CD4-positive, alpha-beta T cell treated with Interleukin-6 for 4 hours (primary cell): ENCODE results near the gene RANBP9.
A peak's percentile ranks its signal among the peaks of the same experiment; 100 is the strongest.

Experiments
- DNase-seq: peaks from one replicate; pipeline ENCODE4 v3.0.0-alpha.2; 2020; ENCODE audit warnings: mixed read lengths

The RANBP9 gene

GRCh38 chr6:13677878-13678254 lies 33.8 kb downstream of the RANBP9 start:
- DNase-seq = no peak

- DNase-seq = no peak
These were observed 35.0 kb downstream of the RANBP9 start for GRCh38 chr6:13676551-13677156.

- DNase-seq = no peak
These were observed 37.0 kb downstream of the RANBP9 start for GRCh38 chr6:13674533-13675190.

GRCh38 chr6:13673825-13674444 lies 37.7 kb downstream of the RANBP9 start:
- DNase-seq = no peak

- DNase-seq = no peak
These were observed 38.3 kb downstream of the RANBP9 start for GRCh38 chr6:13673368-13673767.

- DNase-seq = no peak
These were observed 38.7 kb downstream of the RANBP9 start for GRCh38 chr6:13672904-13673303.

DNA sequence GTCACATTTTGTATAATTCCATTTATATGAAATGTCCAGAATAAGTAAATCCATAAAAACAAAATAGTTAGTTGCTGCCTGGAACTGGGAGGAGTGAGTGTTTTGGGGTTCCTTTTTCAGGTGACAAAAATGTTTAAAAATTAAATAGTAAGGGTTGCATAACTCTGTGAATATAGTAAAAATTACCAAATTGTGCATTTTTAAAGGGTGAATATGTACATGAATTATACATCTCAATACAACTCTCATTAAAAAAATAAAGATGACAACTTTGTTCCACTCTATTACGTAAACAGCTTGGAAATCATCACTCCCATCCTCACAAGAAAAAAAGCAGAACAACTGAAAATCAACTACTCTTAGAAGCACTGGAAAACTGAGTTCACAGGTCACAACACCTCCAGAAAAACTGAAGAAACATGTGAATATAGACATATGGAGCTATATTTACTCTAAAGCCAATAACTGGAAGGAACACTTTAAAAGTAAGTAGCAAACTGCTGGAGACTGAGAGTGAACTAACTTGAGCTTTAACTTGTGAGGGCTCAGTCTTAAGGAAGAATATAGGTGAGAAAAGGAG lies 40.0 kb downstream of the RANBP9 start:
- no peak for DNase-seq

DNA sequence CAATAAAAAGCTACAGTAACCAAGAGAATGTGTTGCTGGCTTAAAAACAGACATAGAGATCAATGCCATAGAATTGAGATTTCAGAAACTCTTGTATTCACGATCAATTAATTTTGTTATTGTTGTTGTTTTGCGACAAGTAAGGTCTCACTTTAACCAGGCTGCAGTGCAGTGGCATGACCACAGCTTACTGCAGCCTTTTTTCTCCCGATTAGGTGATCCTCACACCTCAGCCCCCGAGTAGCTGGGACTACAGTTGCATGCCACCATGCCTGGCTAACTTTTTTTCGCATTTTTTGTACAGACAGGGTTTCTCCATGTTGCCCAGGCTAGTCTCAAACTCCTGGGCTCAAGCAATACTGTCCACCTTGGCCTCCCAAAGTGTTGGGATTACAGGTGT lies 42.2 kb downstream of the RANBP9 start:
- DNase-seq = no peak

GRCh38 chr6:13668291-13668928 lies 43.2 kb downstream of the RANBP9 start:
- no peak for DNase-seq

- no peak for DNase-seq
These were observed 44.0 kb downstream of the RANBP9 start for GRCh38 chr6:13667655-13668054.

GRCh38 chr6:13666194-13667105 lies 45.2 kb downstream of the RANBP9 start:
- peak; percentile 9 for DNase-seq

DNA sequence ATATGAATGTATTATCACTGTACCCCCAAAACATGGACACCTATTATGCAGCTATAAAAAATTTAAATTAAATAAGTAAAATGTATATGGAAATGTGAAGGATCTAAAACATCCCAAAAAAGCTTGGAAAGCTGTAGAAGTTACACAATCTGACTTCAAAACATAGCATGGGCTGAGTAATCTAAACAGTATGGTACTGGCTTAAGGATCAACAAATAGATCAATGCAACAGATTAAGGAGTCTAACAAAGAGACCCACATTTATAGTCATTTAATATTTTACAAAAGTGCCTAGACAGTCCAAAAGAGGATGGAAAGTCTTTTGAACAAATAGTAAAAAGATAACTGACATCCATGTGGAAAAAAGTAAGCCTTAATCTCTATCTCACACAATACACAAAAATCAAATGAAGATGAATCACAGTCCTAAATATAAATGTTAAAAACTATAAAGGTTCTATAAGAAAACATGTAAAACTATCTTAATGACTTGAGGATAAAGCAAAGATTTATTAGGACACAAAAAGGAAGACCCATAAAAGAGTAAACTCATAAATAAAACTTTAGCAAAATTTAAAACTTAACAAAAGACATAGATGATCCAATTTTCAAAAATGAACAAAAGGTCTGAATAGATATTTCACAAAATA lies 46.8 kb downstream of the RANBP9 start:
- DNase-seq = no peak

GRCh38 chr6:13663986-13664385 lies 47.6 kb downstream of the RANBP9 start:
- DNase-seq = no peak

DNA sequence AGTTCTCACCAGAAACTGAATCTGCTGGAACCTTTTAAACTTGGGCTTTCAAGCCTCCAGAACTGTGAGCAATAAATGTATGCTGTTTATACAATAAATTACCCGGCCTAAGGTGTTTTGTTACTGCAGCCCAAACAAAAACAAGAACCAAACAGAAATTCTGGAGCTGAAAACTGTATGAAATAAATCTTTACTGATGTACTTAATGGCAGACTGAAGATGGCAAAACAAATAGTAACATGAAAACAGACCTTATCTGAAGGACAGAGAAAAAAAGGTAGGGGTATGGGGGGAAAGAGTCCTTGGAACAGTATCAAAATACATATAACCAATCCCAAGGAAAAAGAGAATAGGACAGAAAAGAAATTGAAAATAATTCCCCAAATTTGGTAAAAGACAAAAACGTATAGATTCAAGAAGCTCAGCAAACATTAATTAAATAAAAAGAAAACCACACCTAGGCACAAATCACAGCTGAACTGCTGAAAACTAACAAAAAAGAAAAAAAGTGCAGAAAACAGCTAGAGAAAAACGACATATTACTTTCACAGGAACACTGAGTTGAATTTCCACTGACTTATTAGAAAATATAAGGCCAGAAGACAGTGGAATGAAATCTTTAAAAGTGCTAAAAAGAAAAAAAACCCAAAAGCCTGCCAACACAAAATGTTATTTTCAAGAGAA lies 48.8 kb downstream of the RANBP9 start:
- no peak for DNase-seq

DNA sequence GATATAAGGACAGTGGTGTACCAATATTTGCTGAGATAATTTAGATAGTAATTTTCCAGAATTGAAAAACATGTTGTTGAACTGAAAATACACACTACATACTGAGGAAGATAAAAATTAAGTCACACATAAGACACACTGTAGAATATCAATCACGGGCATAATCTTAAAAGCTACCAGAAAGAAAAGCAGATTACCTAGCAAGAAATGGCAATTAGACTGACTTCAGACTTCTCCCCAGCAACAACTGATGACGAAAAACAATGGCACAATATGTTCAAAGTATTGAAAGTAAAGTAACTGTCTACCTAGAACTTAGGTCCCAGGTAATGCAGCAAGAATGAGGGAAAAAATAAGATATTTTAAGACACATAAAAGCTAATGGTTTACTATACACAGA lies 50.0 kb downstream of the RANBP9 start:
- no peak for DNase-seq

DNA sequence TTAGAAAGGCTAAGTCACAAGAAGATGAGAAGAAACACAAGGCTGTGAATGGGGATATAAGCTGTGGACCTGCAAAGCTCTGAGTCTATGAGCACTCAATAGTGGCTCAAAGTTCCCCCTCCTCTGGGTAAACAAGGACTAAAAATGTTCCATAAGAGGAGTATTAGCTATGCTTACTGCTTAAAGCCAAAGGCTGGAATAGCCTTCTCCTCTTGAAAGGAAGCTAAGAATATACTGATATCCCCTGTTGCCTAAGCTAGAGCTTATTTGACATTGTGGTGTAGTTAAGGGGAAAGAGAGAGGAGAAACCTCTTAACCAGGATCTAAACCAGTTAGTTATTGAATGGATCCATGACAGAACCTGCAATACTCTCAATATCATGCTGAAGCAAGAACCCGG lies 50.7 kb downstream of the RANBP9 start:
- no peak for DNase-seq

- no peak for DNase-seq
These were observed 51.4 kb downstream of the RANBP9 start for GRCh38 chr6:13660273-13660672.

- DNase-seq = no peak
These were observed 55.9 kb downstream of the RANBP9 start for GRCh38 chr6:13655700-13656099.

GRCh38 chr6:13654496-13654895 lies 57.1 kb downstream of the RANBP9 start:
- DNase-seq = no peak

- DNase-seq = no peak
These were observed 58.3 kb downstream of the RANBP9 start for GRCh38 chr6:13653296-13653695.

GRCh38 chr6:13649393-13649792 lies 62.2 kb downstream of the RANBP9 start:
- no peak for DNase-seq
